GM10248 (cell line): ENCODE measurements around the gene YAP1.

Experiments used
- CTCF ChIA-PET: fragments of 300-600 bp; sonication (Branson Sonifier 250); formaldehyde crosslinking; extraction: SDS; loops from one replicate; lab custom pipeline; 2021; ENCODE audit warnings: antibody characterized with exemption; lab: Yijun Ruan, JAX
- POLR2A ChIA-PET: fragments of 350-650 bp; sonication (Branson Sonifier 250); formaldehyde crosslinking; extraction: SDS; loops from one replicate; lab custom pipeline; 2020; ENCODE audit warnings: antibody characterized with exemption; lab: Yijun Ruan, JAX
- DNase-seq: peaks from one replicate; pipeline ENCODE4 v3.0.0; 2012; ENCODE audit errors: extremely low spot score
- TF ChIP-seq, protein P1 (sequence below): IDR thresholded peaks from 2 replicates; pipeline ENCODE4 v1.5.1; 2012; ENCODE audit warnings: mild to moderate bottlenecking, low read depth; ENCODE audit errors: extremely low read depth, missing control alignments, control extremely low read depth

Gene YAP1

DNA sequence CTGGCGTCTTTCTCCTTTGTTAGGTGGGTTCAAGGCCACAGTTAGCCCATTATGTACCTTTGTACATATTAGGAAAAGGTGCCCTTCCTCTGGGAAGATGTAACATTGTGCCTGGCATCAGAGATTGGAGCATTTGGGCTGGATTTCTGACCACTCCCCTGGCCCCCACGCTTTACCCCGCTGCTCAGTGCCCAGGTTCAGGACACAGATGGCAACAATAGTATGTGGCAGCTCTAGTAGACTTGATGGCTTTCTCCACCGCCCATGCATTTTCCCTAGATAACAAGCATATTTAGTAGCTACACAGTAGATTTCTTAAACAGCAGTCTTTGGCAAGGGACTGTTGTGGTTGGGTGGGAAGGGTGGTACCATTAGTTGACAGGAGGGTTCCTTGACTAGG lies 53.1 kb downstream of the YAP1 start:
- ChIA-PET POLR2A (no interaction called here), CTCF (no interaction called here)
- DNase-seq: no peak
- TF ChIP-seq, protein P1, sequence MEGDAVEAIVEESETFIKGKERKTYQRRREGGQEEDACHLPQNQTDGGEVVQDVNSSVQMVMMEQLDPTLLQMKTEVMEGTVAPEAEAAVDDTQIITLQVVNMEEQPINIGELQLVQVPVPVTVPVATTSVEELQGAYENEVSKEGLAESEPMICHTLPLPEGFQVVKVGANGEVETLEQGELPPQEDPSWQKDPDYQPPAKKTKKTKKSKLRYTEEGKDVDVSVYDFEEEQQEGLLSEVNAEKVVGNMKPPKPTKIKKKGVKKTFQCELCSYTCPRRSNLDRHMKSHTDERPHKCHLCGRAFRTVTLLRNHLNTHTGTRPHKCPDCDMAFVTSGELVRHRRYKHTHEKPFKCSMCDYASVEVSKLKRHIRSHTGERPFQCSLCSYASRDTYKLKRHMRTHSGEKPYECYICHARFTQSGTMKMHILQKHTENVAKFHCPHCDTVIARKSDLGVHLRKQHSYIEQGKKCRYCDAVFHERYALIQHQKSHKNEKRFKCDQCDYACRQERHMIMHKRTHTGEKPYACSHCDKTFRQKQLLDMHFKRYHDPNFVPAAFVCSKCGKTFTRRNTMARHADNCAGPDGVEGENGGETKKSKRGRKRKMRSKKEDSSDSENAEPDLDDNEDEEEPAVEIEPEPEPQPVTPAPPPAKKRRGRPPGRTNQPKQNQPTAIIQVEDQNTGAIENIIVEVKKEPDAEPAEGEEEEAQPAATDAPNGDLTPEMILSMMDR: no peak

DNA sequence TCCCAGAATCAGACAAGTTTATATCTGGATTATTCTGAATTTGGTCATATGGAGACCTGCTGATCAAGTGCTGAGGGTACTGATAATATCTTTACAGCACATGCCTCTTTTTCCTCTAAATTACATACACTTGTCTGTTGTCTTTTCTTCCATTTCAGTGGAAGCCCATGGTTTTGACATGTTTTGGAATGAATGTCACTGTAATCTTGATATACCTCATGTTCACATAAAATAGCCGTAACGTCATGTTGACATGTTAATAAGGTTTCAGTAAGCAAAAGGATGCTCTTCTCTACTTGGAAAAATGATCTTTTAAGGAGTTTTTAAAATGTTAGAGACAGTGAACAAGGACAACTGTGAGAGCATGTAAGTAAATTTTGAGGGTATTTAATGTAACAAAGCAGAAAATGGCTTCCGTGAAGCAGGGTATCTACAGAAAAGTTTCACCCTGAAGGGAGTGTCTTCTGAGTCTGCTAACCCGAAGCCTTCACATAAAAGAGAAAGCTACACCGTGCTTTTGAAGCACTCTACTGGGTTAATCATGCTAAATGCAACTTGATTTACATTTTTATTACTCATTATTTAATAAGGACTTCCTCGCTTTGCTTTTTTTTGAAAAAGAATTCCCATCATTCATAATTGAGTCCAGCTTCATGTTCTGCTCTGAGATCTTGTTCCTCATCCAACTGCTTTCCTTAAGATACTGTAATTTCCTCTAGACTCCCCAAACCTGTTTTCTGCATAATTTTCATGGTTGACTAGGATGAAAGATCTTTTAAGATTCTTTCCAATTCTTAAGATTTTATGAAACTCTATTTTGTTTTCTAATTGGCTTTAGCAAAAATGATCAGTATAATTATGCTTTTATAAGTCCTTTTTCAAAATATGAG lies 56.2 kb downstream of the YAP1 start:
- TF ChIP-seq, protein P1: no peak
- ChIA-PET CTCF (no interaction called here), POLR2A (no interaction called here)
- no peak for DNase-seq

DNA sequence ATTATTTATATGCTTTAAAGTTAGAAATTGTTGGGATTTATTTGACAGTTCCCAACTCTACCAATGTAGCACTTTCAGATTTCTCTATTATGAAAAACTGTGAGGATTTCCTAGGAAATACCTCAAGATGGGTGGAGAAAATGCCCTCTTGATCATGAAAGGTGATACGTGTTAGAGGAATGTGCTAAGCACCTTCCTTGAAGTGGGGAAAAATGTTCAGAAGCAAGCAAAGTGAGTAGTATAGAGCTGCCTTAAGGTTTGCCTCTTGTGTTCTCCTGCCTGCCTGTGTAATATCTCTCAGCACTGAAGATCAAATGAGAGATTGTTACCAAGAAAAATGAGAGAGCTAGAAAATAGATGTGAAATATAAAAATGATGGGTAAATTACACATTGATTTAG lies 58.2 kb downstream of the YAP1 start:
- no peak for DNase-seq
- TF ChIP-seq, protein P1: no peak
- ChIA-PET POLR2A (no interaction called here), CTCF (interaction anchor here (1.3 kb wide), 1 partner anchor 9 kb away, joined by 4 read pairs; no protein-coding TSS in a partner anchor)

DNA sequence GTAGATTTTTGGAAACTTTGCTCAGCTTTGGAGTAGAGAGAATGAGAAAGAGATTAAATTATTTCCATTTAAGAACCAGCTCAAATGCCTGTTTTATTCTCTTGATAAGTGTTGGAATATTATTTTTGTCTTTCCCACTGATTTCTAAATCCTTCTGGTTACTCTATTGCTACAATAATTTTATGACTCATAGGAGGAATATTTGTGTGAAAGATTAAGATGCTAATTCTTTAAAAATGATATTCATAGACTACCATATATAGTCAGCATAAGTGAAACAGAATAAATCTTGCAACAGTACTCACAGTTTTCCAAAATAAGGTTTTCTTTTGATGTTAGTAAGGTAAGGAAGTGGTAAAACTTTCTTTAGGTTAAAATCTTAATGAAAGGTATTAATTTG lies 60.9 kb downstream of the YAP1 start:
- TF ChIP-seq, protein P1: no peak
- CTCF ChIA-PET: interaction anchor here (0.8 to 1.8 kb wide), 4 partner anchors 10 to 39 kb away, joined by 3 to 5 read pairs (median 3); no protein-coding TSS in a partner anchor
- POLR2A ChIA-PET: no interaction called here
- DNase-seq: no peak

DNA sequence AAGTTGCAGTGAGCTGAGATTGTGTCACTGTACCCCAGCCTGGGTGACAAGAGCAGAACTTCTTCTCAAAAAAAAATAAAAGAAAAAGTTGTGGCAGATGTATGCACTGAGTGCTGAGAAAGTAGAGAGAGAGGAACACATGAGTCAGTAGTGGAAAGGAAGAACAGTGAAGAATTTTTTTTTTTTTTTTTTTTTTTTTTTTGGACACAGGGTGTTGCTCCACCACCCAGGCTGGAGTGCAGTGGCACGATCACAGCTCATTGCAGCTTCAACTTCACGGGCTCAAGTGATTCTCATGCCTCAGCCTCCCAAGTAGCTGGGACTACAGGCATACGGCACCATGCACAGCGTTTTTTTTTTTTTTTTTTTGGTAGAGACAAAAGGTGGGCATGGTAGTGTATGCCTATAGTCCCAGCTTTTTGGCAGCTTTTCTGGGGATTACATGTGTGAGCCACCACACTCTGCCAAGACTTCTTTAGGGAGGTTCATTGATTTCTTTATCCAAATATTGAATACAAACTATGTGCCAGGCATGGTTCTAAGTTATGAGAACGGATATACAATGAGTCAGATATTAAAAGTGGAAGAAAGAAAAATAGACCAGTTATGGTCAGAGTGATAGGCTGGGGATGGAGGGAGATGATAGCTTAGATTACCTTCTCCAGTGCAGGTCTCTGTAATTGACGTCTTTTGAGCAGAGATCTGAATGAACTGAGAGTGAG lies 62.0 kb downstream of the YAP1 start:
- ChIA-PET CTCF (interaction anchor here (1.2 to 1.8 kb wide), 3 partner anchors 8 to 40 kb away, joined by 3 to 5 read pairs (median 3); no protein-coding TSS in a partner anchor), POLR2A (no interaction called here)
- TF ChIP-seq, protein P1: no peak
- DNase-seq: no peak

DNA sequence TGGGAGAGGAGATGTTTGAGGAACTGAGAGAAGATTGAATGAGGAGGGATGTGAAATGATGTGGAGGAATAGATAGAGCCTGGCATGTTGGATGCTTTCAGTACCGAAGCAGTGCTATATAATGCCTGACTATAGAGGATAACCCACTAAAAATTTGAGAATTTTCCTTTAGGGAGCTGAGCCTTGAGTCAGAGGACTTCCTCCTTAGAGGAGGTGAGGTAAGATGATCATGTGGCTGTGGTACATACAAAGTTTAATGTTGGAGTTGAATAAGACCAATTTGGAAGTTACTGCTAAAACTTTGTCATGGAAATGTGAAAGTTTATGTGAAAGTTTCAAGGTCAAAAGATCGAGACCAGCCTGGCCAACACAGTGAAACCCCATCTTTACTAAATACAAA lies 66.9 kb downstream of the YAP1 start:
- no peak for DNase-seq
- CTCF ChIA-PET: interaction anchor here (1.7 to 1.9 kb wide), 2 partner anchors 9 to 11 kb away, joined by 4 to 8 read pairs; no protein-coding TSS in a partner anchor
- TF ChIP-seq, protein P1: no peak
- POLR2A ChIA-PET: interaction anchor here (0.5 kb wide), 1 partner anchor 1662 kb away, joined by 3 read pairs; no protein-coding TSS in a partner anchor
